WTC11 (cell line): ENCODE data around the gene SHKBP1. TPM values are rescaled to one million over a fixed set of nuclear protein-coding genes. Genes with fewer than 3 reads are reported as not detected.

ENCODE experiments used
- ATAC-seq: fragments of 200-7000 bp; cut with Tn5 transposase; 2 replicates; pipeline ENCODE4 v1.10.0; 2021; ENCODE audit warnings: mild to moderate bottlenecking, moderate library complexity
- CTCF ChIA-PET: fragments of 300-600 bp; sonication (Branson Sonifier 250); formaldehyde crosslinking; loops from one replicate; lab custom pipeline; 2021; ENCODE audit warnings: antibody characterized with exemption; lab: Charles Lee
- POLR2A ChIA-PET: fragments of 350-600 bp; sonication (Branson Sonifier 250); formaldehyde crosslinking; loops from one replicate; lab custom pipeline; 2021; ENCODE audit warnings: antibody characterized with exemption; lab: Charles Lee
- DNase-seq: peaks from one replicate; pipeline ENCODE4 v3.0.0; 2021; ENCODE audit warnings: low spot score
- H3K27ac Mint-ChIP-seq: 2 replicates; pipeline ENCODE4 v1.8.0; 2021; ENCODE audit warnings: mixed read lengths
- H3K27me3 Mint-ChIP-seq: 2 replicates; pipeline ENCODE4 v1.8.0; 2021; ENCODE audit warnings: low read depth, mild to moderate bottlenecking, moderate library complexity, mixed read lengths
- H3K36me3 Mint-ChIP-seq: 2 replicates; pipeline ENCODE4 v1.8.0; 2021; ENCODE audit warnings: mixed read lengths
- H3K4me1 Mint-ChIP-seq: 2 replicates; pipeline ENCODE4 v1.8.0; 2022; ENCODE audit warnings: mixed read lengths
- H3K4me3 Mint-ChIP-seq: 2 replicates; pipeline ENCODE4 v1.8.0; 2021; ENCODE audit warnings: mild to moderate bottlenecking, moderate library complexity, mixed read lengths
- H3K9me3 Mint-ChIP-seq: 2 replicates; pipeline ENCODE4 v1.8.0; 2021; ENCODE audit warnings: mixed read lengths
- AR ChIP-seq: fragments of 250-450 bp; sonication (Bioruptor Pico); IDR thresholded peaks from 2 replicates; pipeline ENCODE4 v1.9.0; 2021; ENCODE audit warnings: mild to moderate bottlenecking
- ARID4B ChIP-seq: sonication (generic); formaldehyde crosslinking; IDR thresholded peaks from 2 replicates; pipeline ENCODE4 v1.8.0; 2023; ENCODE audit warnings: missing genetic modification reagents, mild to moderate bottlenecking, borderline replicate concordance
- ATF6 ChIP-seq: sonication (generic); formaldehyde crosslinking; IDR thresholded peaks from 2 replicates; pipeline ENCODE4 v1.8.1; 2023; ENCODE audit warnings: mild to moderate bottlenecking, missing genetic modification reagents
- CBFB ChIP-seq: sonication (generic); formaldehyde crosslinking; IDR thresholded peaks from 2 replicates; pipeline ENCODE4 v1.8.1; 2022; ENCODE audit warnings: mild to moderate bottlenecking, low read depth, missing genetic modification reagents
- E2F1 ChIP-seq: sonication (generic); formaldehyde crosslinking; IDR thresholded peaks from 2 replicates; pipeline ENCODE4 v1.8.0; 2022; ENCODE audit warnings: mild to moderate bottlenecking, missing genetic modification reagents
- FOXJ3 ChIP-seq: sonication (generic); formaldehyde crosslinking; IDR thresholded peaks from 2 replicates; pipeline ENCODE4 v1.9.0; 2021; ENCODE audit warnings: missing genetic modification reagents, mild to moderate bottlenecking, borderline replicate concordance
- FOXP1 ChIP-seq: sonication (generic); formaldehyde crosslinking; IDR thresholded peaks from 2 replicates; pipeline ENCODE4 v1.8.0; 2022; ENCODE audit warnings: missing genetic modification reagents, mild to moderate bottlenecking, moderate library complexity, borderline replicate concordance
- GTF2I ChIP-seq: fragments of 250-450 bp; sonication (Bioruptor Pico); conservative IDR thresholded peaks from 2 replicates; pipeline ENCODE4 v1.4.0; 2021; ENCODE audit warnings: mild to moderate bottlenecking
- HMGA2 ChIP-seq: fragments of 250-450 bp; sonication (Bioruptor Pico); IDR thresholded peaks from 2 replicates; pipeline ENCODE4 v1.4.0; 2021; ENCODE audit warnings: mild to moderate bottlenecking, moderate library complexity
- MAX ChIP-seq: sonication (generic); formaldehyde crosslinking; IDR thresholded peaks from 2 replicates; pipeline ENCODE4 v1.8.0; 2022; ENCODE audit warnings: mild to moderate bottlenecking, missing genetic modification reagents
- NFATC4 ChIP-seq: fragments of 250-450 bp; sonication (Bioruptor Pico); IDR thresholded peaks from 2 replicates; pipeline ENCODE4 v1.9.0; 2021; ENCODE audit warnings: mild to moderate bottlenecking
- NFE2L1 ChIP-seq: sonication (generic); formaldehyde crosslinking; IDR thresholded peaks from 2 replicates; pipeline ENCODE4 v1.8.1; 2023; ENCODE audit warnings: missing genetic modification reagents
- NR2C2 ChIP-seq: sonication (generic); formaldehyde crosslinking; IDR thresholded peaks from 2 replicates; pipeline ENCODE4 v1.8.0; 2022; ENCODE audit warnings: mild to moderate bottlenecking, missing genetic modification reagents
- PRRX2 ChIP-seq: fragments of 250-450 bp; sonication (Bioruptor Pico); IDR thresholded peaks from 2 replicates; pipeline ENCODE4 v1.8.0; 2021; ENCODE audit warnings: mild to moderate bottlenecking
- RELA ChIP-seq: sonication (generic); formaldehyde crosslinking; IDR thresholded peaks from 2 replicates; pipeline ENCODE4 v1.8.1; 2022; ENCODE audit warnings: missing genetic modification reagents, mild to moderate bottlenecking, borderline replicate concordance
- SMAD3 ChIP-seq: sonication (generic); formaldehyde crosslinking; IDR thresholded peaks from 2 replicates; pipeline ENCODE4 v1.8.0; 2022; ENCODE audit warnings: missing genetic modification reagents, mild to moderate bottlenecking, borderline replicate concordance
- SP1 ChIP-seq: sonication (generic); formaldehyde crosslinking; conservative IDR thresholded peaks from 2 replicates; pipeline ENCODE4 v1.8.1; 2022; ENCODE audit warnings: missing genetic modification reagents
- TCF7 ChIP-seq: sonication (generic); formaldehyde crosslinking; IDR thresholded peaks from 2 replicates; pipeline ENCODE4 v1.8.0; 2022; ENCODE audit warnings: mild to moderate bottlenecking, low read depth, missing genetic modification reagents, moderate library complexity
- USF2 ChIP-seq: sonication (generic); formaldehyde crosslinking; IDR thresholded peaks from 2 replicates; pipeline ENCODE4 v1.8.1; 2023; ENCODE audit warnings: mild to moderate bottlenecking, missing genetic modification reagents, moderate library complexity
- ZNF423 ChIP-seq: fragments of 250-450 bp; sonication (Bioruptor Pico); IDR thresholded peaks from 2 replicates; pipeline ENCODE4 v2.1.2; 2022; ENCODE audit warnings: mild to moderate bottlenecking, moderate library complexity
- total RNA-seq: library from RNA; stranded (reverse); gene quantifications from 3 replicates; pipeline ENCODE4 v1.2.3, GENCODE V29; 2021

The SHKBP1 gene
- total RNA-seq, 1 experiment from 2014 or later: 71.7 TPM

GRCh38 chr19:40611096-40611495 lies 34.4 kb downstream of the SHKBP1 start (continued):
- TF ChIP-seq ATF6: no peak

GRCh38 chr19:40611900-40612698 lies 35.4 kb downstream of the SHKBP1 start:
- H3K27ac Mint-ChIP-seq: no peak overlapping the region
- ATAC-seq: no peak
- H3K4me1 Mint-ChIP-seq: peaks cover 36% of the 10 kb centered on the region
- H3K4me3 Mint-ChIP-seq: peak overlapping the region; percentile 90; the same call in 1 of the 2 replicates
- peaks cover 64% of the 10 kb centered on the region for H3K27me3 Mint-ChIP-seq
- H3K36me3 Mint-ChIP-seq: peaks cover 12% of the 10 kb centered on the region; the same call in 1 of the 2 replicates
- POLR2A ChIA-PET: no interaction called here
- TF ChIP-seq NFE2L1 (CRISPR knock-in tag) (no peak), SMAD3 (CRISPR knock-in tag) (no peak), FOXJ3 (CRISPR knock-in tag) (no peak), NFATC4 (no peak), AR (CRISPR knock-in tag) (no peak), HMGA2 (CRISPR knock-in tag) (no peak), FOXP1 (CRISPR knock-in tag) (no peak), PRRX2 (CRISPR knock-in tag) (no peak), RELA (no peak), CBFB (CRISPR knock-in tag) (no peak), E2F1 (CRISPR knock-in tag) (no peak), ZNF423 (CRISPR knock-in tag) (no peak)
- TF ChIP-seq, all 79 proteins: peak for 0
- CTCF ChIA-PET: no interaction called here
- DNase-seq: no peak
- H3K9me3 Mint-ChIP-seq: no peaks in the 10 kb centered on the region

- ChIA-PET POLR2A (interaction anchor here (0.6 to 3.0 kb wide), 5 partner anchors 9 to 179 kb away, joined by 3 to 39 read pairs (median 4); partner anchors contain the start of genes COQ8B and ITPKC), CTCF (interaction anchor here (0.6 to 4.0 kb wide), 21 partner anchors 10 to 753 kb away, joined by 3 to 94 read pairs (median 4); partner anchors contain the start of genes BLVRB and LTBP4)
- Mint-ChIP-seq H3K9me3 (no peaks in the 10 kb centered on the region), H3K4me3 (peak overlapping the region; percentile 90), H3K4me1 (peaks cover 27% of the 10 kb centered on the region), H3K36me3 (peaks cover 12% of the 10 kb centered on the region; the same call in 1 of the 2 replicates), H3K27ac (peak overlapping the region; percentile 97), H3K27me3 (peaks cover 54% of the 10 kb centered on the region)
- peak; percentile 20 for ATAC-seq
- peak; percentile 94 for DNase-seq
- TF ChIP-seq USF2 (CRISPR knock-in tag) (peak; percentile 69), SP1 (CRISPR knock-in tag) (peak; percentile 55; the same call in 1 of the 2 replicates), NR2C2 (CRISPR knock-in tag) (no peak), ARID4B (CRISPR knock-in tag) (no peak), GTF2I (CRISPR knock-in tag) (no peak), MAX (CRISPR knock-in tag) (0 out of 2 replicates have a peak, but pooled peaks have one; percentile 36), TCF7 (CRISPR knock-in tag) (no peak)
These were observed 36.4 kb downstream of the SHKBP1 start for GRCh38 chr19:40612831-40613689.
